NAMALWA (cell line): ENCODE measurements around the gene ZNF814.
"Not testable (repeated sequence)": the region's sequence is repeated elsewhere in the genome, so short reads cannot be mapped to it uniquely, and the experiment has no call there.

Experiments
- DNase-seq: peaks from one replicate; pipeline ENCODE4 v3.0.0-alpha.2; 2015; ENCODE audit warnings: low spot score

The ZNF814 gene

GRCh38 chr19:57815247-57816075 is 73.4 kb downstream of the ZNF814 start:
- no peak for DNase-seq

DNA sequence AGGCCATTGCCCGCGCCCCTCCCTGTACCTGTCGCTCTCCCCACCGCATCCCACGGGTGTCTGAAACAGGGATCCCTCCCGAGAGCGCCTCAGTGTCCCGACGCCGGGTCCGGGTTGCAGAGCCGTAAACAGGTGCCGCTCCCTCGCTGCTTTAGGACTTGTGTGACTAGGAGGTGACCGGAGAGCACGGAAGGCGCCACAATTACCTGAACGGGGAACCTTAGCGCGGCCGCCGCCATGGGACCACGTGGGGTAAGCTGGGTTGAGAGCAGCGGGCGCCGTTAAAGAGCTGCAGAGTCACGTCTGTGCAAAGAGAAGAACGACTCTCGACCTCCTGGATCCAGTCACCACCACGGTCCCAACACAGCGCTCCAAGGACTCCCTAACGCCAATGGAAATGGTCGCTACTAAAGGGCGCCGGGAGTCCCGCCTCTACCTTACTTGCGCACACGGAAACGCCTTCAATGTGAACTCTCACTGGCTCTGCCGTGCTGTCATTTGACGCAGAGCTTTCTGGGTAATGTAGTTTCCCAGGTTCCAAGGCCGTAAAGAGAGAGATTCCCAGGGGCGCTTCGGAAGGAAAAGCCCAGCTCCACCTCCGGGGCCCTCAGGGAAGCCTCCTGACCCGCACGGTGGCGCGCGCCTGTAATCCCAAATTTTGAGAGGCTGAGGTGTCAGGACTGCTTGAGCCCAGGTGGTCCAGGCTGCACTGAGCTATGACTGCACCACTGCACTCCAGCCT is 74.2 kb downstream of the ZNF814 start, which contains the start of gene ZNF552:
TSS of gene ZNF552 (minus strand) at position 409 of the 742 bp plus-strand sequence. CDS start at position 239, 170 bp downstream.
- peak; percentile 93 for DNase-seq

DNA sequence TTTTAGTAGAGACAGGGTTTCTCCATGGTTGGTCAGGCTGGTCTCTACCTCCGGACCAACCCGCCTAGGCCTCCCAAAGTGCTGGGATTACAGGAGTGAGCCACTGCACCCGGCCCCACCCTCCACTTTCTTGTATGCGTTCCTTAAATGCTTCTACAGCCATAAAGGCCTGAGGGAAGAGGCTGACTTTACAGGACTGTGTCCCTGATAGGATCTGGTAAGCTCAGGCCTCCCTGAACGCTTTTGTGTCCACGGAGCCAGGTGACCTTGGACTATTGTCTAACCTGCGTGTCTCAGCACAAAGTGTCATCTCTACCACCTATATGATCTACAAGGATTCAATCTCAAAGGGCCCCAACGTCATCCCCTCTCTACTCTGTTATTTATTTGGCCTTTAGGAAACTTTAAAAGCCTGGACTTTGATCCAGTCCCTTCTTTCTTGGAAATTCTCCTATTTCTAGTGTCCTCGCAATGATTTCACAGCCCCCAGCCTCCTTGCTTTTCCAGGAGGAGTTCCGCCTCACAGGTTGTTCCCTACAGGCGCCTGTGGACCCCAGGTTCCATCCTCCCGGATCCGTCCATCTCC is 74.8 kb downstream of the ZNF814 start:
- no peak for DNase-seq

GRCh38 chr19:57812975-57813820 is 75.6 kb downstream of the ZNF814 start:
- DNase-seq: not testable (repeated sequence)

DNA sequence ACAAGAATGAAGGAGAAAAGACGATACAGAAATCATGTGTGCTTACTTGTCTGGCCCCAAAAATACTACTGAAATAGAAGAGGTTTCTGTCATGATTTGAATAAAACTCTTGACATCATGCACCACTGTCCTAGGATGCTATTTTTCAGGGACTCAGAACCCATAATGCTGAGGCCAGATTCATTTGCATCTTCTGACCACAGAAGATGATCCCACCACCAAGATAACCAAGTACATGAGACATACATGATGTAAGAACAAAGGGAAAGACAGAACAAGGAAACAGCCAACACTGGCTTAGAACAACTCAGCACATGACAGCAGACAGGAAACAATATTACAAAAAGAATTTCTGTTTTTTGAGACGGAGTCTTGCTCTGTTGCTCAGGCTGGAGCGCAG is 76.6 kb downstream of the ZNF814 start:
- peak; percentile 48 for DNase-seq

GRCh38 chr19:57810410-57811295 is 78.2 kb downstream of the ZNF814 start:
- not testable (repeated sequence) for DNase-seq

GRCh38 chr19:57807541-57807940 is 81.3 kb downstream of the ZNF814 start:
- DNase-seq: no peak

- no peak for DNase-seq
Observed at GRCh38 chr19:57803594-57804325, 85.1 kb downstream of the ZNF814 start.

- DNase-seq: no peak
Observed at GRCh38 chr19:57803265-57803593, 85.6 kb downstream of the ZNF814 start.

DNA sequence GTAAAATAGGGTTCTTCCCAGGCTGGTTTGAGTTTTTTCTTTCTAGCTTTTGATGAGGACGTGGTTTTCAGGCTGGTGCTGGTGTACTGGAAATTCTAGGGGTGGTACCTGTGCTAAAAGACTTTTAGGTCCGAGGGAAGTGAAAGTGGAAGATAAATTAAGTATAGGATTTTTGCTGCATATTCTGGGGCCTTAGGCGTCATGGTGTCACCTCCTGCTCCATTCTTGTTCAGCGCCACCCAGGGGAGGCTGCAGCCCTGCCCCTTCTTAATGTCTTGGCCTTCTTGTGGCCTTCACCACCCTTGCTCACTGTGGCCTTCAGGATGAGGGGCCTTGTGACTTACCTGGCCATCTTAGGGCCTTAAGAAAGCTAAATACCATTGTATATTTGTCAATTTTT is 86.6 kb downstream of the ZNF814 start:
- DNase-seq: peak; percentile 61

GRCh38 chr19:57800696-57801095 is 88.1 kb downstream of the ZNF814 start:
- no peak for DNase-seq
